Left colon (tissue), 2 donors: ENCODE data around the gene PSMB5. TPM values are rescaled to one million over a fixed set of nuclear protein-coding genes. Genes with fewer than 3 reads are reported as not detected.
A peak's percentile ranks its signal among the peaks of the same experiment; 100 is the strongest.

ENCODE experiments used
- ATAC-seq: fragments of 200-7000 bp; cut with Tn5 transposase; one replicate; pipeline ENCODE4 v1.9.1; 2020; ENCODE audit warnings: mild to moderate bottlenecking, moderate library complexity
- DNase-seq, 2 donors: peaks; one replicate each; pipeline ENCODE4 v3.0.0-alpha.2; 2020
- intact Hi-C, 2 donors: fragments of 100-400 bp; cut with DNase I in 1 of 2; cut with micrococcal nuclease in 1 of 2; formaldehyde crosslinking; loops; one replicate each; pipeline versions ENCODE4 v1.11.2 to v1.14.0; 2022; cut with DNase I, micrococcal nuclease
- total RNA-seq, 2 donors: library from RNA; stranded (reverse); fragmentation: NEBNext Ultra II Directional; extraction: Animal tissue kit (Norgen Biotek cat#: 25700); gene quantifications; one replicate each; pipeline ENCODE4 v1.2.1, GENCODE V29; 2021
- donor health status: DM: no; HTN: no; CAD: no.
- donor health status: DM: yes; HTN: yes; CAD: no.

Gene PSMB5
- total RNA-seq, 2 donors from 2014 or later: 77.9 to 80.6 TPM

DNA sequence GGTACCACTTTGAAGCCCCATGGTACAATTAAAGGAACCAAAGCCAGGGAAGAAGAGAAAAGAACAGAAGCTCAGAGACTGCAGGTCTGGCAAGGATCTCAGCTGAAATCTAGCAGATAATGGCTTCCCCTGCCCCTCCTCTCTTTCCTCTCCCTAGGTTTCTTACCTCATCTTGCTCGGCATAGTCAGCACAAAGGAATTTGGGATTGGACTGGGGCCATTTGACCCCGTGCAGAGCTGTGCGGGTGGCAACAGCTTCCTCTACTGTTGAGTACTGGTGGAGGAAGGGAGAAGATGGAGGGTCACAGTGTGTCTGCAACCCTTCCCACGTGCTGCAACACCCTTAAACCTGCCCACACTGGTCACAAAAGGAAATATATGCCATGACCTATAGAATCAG lies 27.3 kb upstream of the PSMB5 start:
- ATAC-seq: no peak
- no peak for DNase-seq
- intact Hi-C loops: no loop called here

DNA sequence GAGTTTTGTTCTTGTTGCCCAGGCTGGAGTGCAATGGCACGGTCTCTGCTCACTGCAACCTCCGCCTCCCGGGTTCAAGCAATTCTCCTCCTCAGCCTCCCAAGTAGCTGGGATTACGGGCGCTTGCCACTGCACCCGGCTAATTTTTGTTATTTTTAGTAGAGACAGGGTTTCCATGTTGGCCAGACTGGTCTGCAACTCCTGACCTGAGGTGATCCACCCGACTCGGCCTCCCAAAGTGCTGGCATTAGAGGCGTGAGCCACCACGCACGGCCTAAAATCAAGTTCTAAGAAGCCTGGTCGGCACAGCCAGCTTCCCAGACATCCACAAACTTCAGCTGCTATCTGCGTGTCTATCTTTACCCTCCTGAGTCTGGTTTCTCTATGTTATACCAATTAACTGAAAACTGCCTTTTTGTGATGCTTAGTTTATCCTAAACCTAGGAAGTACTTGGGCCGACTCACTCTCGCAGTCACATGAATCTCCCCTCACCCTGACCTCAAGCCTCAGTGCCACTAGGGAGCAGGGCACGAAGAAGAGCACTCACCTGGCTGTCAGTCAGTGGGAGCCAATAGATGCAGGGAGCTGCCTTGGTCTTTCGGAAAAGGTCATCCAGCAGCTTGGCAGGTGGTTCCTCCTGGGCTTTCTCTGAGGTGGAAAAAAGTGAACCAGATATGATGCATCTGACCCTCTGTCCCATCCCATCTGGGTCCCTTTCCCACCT lies 26.0 kb upstream of the PSMB5 start:
- ATAC-seq (no peak), DNase-seq (no peak)
- intact Hi-C loops: no loop called here

DNA sequence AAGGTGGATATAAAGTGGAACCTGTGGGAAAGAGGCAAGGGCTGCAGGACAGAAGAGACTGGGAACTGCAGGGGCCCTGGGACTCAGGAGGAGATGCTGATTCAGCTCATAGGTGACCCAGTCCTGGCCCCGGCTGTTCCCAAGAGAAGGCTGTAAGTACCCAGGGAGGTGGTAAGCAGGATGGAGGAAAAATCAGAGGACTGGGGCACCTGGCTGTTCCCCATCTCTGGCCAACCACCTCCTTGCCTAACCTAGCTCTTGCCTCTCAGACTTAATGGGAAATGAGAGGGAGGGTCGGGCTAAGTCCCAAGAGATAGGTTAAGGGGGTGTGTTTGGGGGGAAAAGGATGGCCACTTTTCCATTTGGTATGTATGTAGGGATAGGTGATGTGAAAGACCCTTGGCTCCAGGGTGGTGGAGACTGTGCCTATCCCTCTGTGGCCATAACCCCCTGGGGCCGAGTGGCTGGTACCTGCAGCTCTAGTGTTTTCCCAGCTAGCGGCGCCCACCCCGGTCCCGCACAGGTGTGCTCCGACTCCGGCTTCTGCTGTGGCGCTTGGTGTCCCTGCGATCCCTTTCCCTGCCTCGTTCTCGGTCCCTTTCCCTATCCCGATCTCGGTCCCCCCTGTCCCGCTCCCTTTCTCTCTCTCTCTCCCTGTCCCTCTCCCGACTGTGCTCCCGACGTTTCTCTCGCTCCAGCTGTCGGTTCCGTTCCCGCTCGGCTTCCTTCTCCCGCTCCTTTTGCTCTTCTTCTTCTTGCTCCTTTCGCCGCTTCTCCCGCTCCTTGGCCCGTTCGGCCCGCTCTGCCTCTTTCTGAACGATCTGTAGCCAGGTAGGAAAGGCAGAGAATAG lies 24.2 kb upstream of the PSMB5 start:
- intact Hi-C loops: loop anchor here in 1 of 2 donors (5.0 kb wide), 1 partner anchor 72 kb away; no protein-coding TSS in a partner anchor
- no peak for DNase-seq
- no peak for ATAC-seq

DNA sequence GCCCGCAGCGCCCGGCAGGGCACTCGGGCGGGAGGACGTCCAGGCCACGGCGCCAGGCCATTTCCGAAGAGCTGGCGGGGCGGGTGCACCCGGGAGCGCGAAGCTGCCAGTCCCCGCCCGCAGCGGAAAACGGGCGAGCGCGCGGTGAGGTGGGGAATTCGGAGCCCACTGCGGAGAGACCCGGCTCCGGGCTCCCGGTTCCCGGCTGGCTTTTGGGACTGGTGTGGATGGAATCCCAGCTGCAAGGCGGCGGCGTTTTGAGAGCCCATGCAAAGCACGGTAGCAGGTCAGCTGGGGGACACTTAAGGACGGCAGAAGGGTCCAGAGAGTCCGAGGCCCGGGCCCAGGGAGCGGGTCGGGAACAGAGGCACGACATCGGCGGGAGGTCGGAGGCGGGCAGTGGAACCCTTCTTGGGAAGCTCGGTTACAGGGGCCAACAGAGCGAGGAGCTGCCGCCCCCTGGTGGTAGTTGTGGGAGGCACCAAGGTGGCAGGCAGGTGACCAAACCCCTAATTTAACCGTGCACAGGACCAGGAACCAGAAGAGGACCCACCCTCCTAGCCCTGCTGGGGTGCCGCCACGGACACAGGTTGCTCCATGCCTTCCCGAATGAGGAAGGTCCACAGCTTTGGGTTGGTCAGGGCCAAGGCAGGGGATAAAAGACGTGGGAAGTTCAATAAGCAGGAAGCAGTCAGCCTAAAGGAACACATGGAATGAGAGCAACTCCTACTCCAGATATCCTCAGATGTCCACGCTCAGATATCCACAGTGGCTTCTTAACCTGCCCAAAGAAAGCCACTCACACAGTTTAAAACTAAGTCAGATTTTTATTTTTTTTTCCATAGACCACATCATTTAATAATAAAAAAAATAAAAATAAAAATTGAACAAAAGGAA lies 23.3 kb upstream of the PSMB5 start:
- ATAC-seq: peak; percentile 80
- intact Hi-C loops: loop anchor here (2.0 to 5.0 kb wide), 2 partner anchors 71 kb away; no protein-coding TSS in a partner anchor
- DNase-seq: peak; percentile 82 to 92

DNA sequence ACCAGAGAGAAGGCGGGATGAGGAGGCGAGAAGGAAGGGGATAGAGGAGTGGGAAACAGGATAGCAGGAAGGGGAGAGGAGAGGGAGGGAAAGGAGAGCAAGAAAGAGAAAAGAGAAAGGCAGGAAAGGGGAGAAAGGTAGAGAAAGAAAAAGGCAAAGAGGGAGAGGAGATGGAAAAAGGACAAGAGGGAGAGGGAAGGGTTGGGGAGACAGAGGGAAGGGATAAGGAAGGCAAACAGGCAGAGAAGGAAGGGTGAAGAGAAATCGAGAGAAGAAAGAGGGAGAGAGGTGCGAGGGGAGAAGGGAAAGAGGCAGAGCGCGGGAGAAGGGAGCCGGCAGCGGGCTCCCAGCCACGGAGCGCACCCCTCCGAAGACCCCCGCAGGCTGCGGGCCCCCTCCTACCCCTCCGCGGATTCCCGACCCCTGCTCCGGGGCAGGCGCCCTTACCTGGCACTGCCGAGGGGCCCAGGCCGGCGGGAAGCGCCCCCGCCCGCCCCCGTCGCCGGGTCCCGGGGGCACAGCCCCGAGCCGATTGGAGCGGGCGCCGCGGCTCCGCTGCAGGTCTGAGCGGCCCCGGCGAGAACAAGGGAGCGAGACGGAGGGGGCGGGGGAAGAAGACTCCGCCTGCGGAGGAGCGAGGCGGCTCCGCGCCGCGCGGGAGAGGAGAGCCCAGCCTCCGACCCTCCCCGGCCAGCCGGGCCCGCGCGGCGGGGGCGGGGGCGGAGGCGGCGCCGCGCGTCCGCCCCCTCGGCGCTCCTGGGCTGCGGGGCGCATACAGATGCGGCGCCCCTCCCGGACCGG lies 22.5 kb upstream of the PSMB5 start, which contains the start of gene CDH24:
Gene CDH24 (minus strand): TSS at position 565 of the 801 bp plus-strand sequence. CDS start 1,787 bp downstream, outside the sequence.
- DNase-seq: peak; percentile 71 to 85
- intact Hi-C loops: loop anchor here (2.0 to 5.0 kb wide), 2 partner anchors 70 kb away; no protein-coding TSS in a partner anchor
- ATAC-seq: peak; percentile 71

DNA sequence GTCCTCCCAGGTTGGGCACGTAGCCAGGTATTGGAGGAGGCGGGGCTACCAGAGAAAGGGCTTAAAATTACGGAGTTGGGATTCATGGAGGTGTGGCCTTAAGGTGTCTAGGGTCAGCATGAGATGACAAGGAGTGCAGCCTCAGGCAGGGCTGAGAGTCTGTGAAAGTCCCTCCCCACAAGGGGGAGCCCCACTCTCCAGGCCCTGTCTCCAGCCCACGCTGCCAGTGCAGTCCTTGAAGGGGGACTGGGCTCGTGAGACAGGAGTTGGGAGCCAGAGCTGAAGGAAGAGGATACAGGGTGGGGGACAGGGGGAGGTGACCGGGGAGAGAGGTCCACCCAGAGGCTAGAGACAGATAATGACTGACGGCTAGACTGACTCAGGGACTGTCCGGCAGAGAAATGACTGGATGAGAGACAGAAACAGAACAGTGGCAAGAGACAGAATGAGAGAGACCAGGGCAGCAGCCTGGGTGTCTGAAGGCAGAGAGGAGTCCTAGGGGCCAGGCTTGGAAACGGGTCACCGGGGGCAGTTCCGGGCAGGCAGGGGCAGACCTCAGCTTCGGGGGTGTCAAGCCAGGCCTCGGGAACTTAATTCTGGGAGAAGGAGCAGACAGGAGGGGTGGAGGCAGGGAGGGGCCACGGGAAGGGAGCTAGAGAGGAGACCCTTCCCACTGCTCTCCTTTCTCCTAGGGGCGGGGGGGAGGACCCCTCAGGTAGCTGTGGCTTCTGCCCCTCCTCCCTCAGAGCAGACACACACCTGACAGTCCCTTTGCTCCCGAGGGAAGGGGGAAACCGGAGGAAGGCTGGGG lies 21.6 kb upstream of the PSMB5 start:
- ATAC-seq (peak; percentile 60), DNase-seq (peak; percentile 62 to 80)
- intact Hi-C loops: loop anchor here (2.0 to 5.0 kb wide), 2 partner anchors 69 to 70 kb away; no protein-coding TSS in a partner anchor

DNA sequence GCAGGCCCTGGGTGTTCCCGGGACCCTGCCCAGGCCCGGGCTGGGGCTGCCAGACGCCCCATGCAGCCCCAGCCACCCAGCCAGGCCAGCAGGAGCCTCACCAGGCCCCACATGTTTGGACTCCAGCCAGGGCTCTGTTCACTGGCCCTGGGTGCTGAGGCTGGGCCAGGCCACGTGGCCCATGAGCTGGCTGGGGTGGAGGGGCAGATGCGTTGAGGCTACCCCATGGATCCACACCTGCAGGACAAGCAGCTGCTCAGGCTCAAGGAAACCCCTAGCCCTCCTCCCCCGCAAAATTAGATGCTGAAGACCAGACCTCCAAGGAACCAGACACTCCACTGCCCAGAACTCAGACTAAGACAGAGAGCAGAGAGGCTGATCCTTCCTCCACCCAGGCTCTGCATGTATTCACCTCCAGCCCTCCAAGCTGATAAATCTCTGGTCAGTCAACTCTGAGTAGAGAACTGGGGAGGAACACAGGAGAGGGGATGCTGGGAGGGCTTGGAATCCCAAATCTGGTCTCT lies 21.0 kb upstream of the PSMB5 start:
- ATAC-seq (no peak), DNase-seq (no peak)
- intact Hi-C loops: loop anchor here (2.0 to 5.0 kb wide), 2 partner anchors 68 to 69 kb away; no protein-coding TSS in a partner anchor

DNA sequence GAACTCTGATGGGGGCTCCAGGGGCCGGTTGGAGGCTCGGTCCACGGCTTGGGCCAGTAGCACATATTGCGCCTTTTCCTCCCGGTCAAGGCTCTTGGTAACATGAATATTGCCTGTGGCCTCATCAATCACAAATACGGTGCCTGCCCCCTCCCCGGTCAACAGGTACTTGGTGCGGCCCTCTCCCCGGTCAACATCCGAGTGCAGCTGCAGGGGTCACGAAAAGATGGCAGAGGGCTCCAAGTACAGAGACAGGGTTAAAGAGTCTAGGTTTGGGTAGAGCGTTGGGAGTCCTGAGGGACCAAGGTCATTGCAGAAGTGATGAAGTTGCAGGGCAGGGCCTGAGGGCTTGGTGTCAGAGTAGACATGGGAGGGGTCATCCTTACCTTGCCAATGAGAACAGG lies 20.4 kb upstream of the PSMB5 start:
- no peak for DNase-seq
- intact Hi-C loops: loop anchor here in 1 of 2 donors (5.0 kb wide), 1 partner anchor 68 kb away; no protein-coding TSS in a partner anchor
- no peak for ATAC-seq

DNA sequence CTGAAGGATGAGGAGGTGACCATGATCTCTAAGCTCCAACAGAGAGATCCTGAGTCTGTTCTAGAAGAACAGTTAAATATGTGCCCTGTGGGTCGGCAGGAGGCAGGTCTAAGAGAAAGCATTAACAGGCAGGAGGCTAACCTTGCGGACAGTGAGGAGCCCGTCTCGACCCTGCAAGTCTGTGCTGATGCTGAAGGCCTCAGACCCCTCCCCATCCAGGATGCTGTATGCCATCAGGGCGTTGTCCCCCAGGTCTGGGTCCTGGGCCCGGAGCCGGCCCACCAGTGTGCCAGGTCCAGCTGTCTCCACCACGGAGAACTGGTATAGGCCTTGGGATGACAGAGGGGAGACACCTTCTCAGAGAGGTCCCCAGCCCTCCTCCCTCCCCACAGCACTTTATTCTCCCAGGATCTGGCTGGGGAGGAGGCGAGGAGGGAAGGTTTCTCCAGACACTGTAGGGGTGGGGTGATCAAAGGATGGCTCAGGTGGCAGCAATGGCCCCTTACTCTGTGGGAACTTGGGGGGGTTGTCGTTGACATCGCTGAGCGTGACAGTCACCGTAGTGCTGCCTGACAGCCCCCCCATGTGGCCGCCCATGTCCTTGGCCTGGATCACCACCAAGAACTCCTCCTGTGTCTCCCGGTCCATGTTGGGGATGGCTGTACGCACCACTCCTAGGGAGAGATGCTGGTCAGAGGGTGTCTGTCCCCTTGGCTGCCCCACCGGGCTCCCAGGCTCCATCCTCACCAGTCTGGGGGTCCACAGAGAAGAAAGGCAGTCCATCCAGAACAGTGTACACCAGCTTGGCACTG lies 19.5 kb upstream of the PSMB5 start:
- DNase-seq (no peak), ATAC-seq (no peak)
- intact Hi-C loops: no loop called here

DNA sequence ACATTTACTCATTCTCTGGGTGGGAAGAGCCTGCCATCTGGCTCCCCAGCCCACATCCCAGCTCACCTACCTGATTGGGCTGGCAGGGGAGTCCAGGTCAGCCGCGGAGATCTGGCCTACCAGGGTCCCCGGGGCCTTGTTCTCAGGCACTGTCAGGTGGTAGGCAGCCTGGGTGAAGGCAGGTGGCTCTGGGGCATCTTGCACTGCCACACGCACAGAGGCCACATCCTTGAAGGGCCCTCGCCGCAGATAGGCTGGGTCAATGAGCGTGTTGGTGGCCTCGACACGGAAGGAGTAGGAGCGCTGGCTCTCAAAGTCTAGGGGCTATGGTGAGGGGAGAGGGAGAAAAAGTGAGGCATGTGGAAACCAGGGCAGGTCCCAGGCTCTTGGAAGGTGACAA lies 18.7 kb upstream of the PSMB5 start:
- intact Hi-C loops: no loop called here
- no peak for DNase-seq

DNA sequence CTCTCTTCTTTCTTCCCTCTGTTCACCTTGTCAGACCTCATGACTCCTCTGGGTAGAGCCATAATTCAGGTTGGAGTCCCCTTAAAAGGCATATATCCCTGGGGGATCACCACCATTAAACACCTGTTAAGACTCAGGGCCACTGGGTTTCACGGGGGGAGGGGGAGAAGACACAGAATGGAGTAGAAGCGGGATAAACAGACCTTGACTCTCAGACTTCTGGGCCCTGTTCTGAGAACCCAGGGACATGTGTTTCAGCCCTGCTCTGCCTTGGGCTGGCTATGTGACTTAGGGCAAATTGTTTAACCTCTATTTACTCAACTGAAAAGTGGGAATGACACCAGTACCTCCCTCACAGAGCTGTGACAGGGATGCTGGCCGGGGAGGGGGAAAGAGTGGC lies 18.0 kb upstream of the PSMB5 start:
- no peak for DNase-seq
- intact Hi-C loops: no loop called here
- ATAC-seq: no peak

More for the DNA sequence above, 18.7 kb upstream of the PSMB5 start:
- ATAC-seq: no peak

DNA sequence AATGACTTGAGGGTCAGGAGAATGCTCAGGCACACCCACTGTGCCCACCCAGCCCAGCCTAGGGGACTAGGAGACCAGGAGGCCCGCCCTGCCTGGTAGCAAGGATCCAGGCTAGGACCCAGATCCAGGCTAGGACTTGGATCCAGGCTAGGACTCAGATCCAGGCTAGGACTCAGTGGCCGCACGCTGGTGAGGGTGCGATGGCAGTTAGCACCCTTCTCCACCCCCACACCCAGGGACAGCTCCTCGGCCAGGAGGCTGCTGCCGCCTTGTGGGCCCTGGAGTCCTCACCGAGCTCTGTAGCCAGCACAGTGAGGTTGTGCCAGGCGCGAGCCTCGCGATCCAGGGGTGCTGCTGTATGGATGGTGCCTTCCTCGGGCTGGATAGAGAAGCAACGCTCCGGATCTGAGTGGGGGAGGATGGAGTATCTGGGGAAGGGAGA lies 17.5 kb upstream of the PSMB5 start:
- no peak for ATAC-seq
- intact Hi-C loops: no loop called here
- no peak for DNase-seq

DNA sequence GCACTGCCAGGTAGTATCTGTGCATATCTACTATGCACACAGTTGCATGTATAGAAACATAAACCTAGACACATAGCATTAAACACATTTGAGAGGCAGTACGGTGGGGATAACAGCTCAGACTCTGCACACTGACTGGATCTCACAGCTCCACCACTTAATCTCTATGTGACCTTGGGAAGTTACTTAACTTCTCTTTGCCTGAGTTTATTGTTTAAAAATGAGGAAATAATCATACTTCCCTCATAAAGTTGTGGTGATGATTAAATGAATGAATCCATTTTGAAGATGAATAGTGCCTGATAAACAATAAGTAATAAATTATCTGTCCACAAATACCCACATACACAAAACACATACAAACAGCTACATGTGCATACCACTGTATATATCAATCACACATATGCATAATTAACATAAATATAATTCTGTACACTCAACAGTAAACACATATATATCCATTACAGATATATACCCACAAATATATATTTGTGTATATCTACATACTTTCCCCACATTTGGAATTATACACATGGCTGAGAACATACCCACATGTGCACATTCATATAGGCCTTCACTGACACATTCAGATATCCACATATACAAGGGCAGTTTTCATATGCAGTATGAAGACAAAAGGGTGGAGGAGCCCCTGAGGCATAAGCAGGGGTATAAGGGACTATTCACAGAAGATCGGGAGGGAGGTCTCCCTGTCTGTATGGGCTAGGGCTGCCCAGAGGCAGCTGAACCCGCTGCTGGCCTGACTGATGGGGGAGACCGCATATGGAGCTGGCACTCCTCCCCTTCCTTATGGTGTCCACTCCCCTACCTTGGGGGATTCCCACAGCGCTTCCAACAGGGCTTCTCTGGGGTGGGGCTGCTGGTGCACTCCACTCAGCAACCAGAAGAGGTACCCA lies 16.7 kb upstream of the PSMB5 start:
- no peak for ATAC-seq
- DNase-seq: no peak
- intact Hi-C loops: no loop called here

DNA sequence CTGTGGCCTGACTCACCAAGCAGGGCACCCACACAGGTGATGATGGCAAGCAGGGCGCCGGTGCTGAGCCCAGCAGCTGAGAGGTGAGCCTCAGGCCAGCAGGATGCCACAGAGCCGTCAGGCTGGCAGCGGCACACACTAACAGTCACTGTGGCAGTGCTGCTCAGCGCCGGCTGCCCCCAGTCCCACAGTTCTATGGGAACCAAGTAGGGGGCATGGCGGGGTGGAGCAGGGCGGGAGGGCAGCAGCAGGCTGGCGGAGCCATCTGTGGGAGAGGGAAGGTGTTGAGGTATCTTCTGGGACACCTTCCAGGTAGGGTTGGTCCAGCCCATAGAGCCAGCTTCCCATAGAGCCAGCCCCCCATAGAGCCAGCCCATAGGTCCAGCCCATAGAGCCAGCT lies 14.3 kb upstream of the PSMB5 start:
- DNase-seq (no peak), ATAC-seq (no peak)
- intact Hi-C loops: no loop called here
